Activated CD8-positive, alpha-beta memory T cell treated with anti-CD3 and anti-CD28 coated beads for 24 hours (primary cell): Measurements from ENCODE around the gene KIAA1614.
"Not testable (repeated sequence)": the region's sequence is repeated elsewhere in the genome, so short reads cannot be mapped to it uniquely, and the experiment has no call there.

Experiments used
- DNase-seq: peaks from one replicate; pipeline ENCODE4 v3.0.0-alpha.2; 2020

The KIAA1614 gene

GRCh38 chr1:180945551-180945950, 32.9 kb downstream of the KIAA1614 start:
- no peak for DNase-seq

DNA sequence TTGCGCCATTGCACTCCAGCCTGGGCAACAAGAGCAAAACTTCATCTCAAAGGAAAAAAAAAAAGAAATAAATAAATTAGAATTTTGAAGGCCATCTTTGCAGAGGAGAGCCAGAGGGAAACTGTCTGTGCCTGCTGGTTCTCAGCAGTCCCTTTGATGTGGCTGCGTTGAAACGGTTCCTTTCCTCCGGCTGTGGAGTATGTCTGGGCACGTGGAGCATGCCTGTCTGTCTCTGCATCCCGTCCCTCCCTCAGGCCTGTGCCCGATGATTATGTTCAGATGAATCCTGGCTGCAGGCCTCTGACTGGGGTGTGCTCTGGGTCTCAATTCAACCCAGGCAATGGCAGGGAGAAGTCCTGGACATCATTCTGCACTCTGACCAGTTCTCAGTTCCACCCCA, 33.4 kb downstream of the KIAA1614 start:
- DNase-seq = no peak

GRCh38 chr1:180946541-180947498, 34.1 kb downstream of the KIAA1614 start:
- DNase-seq = no peak

DNA sequence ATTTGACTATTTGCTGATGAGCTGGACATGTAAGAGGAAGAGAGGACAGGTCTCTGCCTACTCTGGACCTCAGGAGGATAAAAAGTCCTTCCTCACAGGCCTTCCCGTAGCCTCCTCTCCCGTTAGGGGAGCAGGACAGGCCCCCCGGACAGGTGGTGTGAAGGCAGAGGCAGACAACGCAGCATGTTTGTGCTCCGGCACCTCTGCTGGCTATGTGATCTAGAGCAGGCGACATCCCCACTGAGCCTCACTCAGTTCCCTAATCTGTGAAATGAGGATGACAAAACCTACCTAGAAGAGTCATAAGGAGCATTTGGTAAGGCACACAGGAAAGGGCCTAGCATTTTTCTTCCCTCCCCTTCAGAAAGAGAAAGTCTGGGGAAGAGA, 34.8 kb downstream of the KIAA1614 start:
- DNase-seq = no peak

DNA sequence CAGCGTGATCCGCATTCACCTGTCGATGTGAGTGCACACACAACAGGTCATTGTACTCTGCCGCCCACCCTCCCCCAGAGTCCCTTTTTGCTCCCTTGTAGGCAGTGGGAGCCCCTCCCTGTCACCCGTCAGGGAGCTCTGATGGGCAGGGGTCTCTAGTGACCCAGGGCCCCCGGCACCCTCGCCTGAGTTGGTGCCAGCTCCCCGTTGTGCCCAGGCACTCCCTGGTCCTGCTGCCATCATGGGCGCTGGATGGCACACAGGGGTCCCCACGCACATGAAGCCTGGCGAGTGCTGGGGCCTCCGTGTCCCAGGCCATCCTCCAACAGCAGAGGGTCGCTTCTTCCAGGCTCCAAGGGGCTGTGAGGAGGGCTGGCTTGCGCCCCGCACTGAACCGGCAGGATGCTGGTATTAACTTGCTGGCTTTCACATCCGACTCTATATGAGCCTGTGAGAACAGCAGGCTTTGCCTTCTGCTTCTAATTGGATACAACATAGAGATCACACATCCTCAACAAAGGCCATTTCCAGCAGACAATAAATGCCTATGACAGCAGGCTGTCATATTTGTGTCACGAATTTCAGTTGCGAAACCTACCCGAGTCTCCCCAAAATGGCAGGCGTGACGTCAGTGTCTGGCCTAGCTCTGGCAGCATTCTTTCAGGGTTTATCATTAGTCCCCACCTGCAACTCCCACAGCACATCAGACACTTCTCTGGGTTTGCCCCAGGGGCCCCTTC, 35.4 kb downstream of the KIAA1614 start:
- DNase-seq = no peak

DNA sequence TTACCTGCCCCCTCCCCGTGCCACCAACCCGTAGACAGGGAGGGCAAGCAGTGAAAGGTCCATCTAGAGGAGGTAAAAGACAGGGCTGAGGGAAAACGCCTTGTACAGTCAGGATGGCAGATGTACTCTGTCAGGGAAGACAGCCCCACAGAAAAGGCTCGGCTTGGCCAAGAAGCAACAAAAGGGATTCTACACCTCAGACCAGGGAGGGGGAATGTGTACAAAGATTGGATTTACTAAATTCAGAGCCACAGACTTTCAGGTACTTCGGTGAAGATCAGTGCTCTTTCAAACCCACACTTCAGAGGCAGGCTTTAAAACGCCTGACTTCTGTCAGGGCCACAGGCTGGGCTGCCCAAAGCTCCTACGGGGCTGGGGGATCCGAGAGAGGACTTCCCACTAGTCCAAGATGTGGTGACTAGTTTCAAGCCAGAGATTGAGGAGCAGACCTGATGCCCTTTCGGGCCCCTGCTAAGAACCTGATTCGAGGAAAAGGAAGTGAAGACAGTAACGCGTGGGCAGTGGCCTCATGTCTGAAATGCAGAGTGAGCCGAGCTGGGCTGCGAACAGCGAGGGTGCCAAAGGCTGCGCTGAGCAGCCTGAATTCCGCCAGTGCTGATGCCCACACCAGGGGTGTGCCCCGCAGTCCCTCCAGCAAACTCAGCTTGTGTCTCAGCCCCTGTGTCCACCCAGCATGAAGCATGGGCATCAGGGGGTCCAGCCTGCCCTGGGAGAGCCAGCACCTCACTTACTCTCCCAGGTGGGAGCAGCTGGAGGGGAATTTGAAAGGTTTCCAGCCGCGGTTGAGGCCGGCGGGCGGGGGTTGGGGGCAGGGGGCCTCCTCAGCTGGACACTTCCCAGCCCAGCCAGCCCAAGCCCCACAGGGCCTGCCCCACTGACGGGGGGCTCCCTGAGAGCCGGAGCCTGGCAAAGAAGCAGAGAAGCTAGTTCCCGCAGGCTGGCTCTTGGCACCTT, 36.2 kb downstream of the KIAA1614 start:
- DNase-seq = no peak

DNA sequence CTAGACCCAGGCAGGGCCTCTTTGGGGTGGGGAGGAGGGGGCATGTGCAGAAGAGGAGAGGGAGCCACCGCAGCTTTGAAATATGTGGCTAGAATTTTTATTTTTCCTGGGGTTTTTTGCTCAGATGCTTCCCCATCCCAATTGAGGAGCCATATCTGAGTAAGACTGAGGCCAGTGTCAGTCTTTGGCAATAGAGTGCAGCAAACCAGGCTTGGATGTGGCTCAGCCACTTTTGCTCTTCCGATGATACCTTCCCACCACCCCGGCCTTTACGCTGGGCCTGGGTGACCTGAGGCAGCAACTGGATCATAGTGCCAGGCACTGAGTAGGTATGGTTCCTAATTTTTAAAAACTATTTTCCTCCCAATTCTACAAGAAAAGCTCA, 36.9 kb downstream of the KIAA1614 start:
- no peak for DNase-seq

- no peak for DNase-seq
Observed at GRCh38 chr1:180950321-180950720, 37.6 kb downstream of the KIAA1614 start.

DNA sequence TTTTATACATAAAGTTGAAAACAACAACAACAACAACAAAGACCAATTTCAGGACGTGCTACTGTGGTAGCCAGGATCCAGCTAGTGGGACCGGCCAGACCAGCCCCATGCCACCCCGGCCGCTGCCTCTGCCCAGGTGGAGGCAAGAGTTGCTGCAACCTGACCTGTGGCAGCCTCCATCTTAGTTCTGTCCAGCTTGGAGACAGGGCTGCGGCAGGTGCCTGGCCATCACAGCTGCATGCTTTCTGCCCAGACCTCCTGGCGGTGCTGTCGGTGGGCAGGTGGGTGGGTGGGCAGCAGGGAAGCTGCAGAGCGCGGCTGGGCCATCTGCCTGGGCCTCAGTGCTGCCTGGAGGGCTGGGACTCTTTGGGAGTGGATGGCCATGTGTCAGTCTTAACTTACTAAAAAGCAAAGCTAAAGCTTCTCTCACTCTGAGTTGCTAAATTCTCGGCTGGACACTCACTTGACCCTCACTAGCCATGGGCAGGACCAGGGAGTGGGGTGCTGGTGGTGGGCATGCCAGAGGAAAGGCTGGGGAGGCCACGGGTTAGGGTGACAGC, 38.6 kb downstream of the KIAA1614 start:
- no peak for DNase-seq

- DNase-seq = no peak
Observed at GRCh38 chr1:180951836-180952656, 39.3 kb downstream of the KIAA1614 start.

DNA sequence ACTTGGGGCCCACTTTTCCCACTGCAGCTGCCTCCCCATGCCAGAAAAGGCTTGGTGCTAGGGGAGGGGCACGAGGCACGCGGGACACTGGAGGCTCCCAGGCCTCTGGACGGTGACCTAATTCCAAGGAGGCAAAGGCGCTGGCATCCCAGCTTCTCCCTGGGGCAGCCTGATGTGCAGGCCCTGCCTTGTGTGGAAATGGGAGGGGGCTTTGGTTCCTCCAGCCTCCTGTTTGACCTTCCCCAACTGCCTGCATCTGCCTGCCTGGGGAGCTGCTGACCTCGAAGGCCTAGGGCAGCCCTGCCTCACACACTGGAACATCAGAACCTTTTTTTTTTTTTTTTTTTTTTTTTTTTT, 39.9 kb downstream of the KIAA1614 start:
- DNase-seq = no peak

GRCh38 chr1:180953291-180954004, 40.8 kb downstream of the KIAA1614 start:
- DNase-seq = peak; percentile 69

GRCh38 chr1:180954005-180954800, 41.5 kb downstream of the KIAA1614 start:
- DNase-seq = peak; percentile 87

- no peak for DNase-seq
Observed at GRCh38 chr1:180954801-180955165, 42.1 kb downstream of the KIAA1614 start.

DNA sequence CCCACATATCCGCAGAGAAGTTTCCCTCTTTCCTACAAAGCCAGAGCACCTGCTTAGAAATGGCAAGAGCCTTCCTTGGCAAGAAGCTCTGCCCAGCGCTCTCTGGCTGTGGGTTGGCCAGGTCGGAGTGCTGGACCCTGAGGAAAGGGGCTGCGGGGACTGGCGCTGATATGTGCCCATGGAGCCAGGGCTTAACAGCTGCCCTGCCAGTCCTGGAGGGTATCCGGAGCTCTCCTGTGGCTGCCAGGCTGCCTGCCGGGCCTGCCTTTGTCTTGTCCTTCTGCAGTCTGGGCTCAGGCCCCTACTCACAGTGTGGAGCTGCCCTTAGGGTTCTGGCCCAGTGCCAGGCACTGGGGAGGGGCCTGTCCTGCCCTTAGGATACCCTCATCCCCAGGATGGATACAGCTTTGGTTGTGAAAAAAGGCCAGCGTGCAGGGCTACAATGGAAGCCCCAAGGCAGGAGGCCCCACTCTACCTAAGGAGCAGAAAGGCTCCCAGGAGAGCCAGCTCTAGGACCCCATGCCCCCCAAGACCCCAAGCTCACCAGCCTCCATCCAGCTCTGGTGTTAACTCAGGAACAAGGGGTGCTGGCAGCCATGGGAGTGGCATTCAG, 43.4 kb downstream of the KIAA1614 start:
- DNase-seq = no peak

DNA sequence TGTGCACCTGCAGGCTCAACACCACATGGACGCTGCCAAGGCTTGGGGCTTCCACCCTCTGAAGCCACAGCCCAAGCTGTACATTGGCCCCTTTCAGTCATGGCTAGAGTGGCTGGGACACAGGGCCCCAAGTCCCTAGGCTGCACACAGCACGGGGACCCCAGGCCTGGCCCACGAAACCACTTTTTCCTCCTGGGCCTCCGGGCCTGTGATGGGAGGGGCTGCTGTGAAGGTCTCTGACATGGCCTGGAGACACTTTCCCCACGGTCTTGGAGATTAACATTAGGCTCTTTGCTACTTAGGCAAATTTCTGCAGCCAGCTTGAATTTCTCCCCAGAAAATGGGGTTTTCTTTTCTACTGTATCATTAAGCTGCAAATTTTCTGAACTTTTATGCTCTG, 46.9 kb downstream of the KIAA1614 start:
- not testable (repeated sequence) for DNase-seq

DNA sequence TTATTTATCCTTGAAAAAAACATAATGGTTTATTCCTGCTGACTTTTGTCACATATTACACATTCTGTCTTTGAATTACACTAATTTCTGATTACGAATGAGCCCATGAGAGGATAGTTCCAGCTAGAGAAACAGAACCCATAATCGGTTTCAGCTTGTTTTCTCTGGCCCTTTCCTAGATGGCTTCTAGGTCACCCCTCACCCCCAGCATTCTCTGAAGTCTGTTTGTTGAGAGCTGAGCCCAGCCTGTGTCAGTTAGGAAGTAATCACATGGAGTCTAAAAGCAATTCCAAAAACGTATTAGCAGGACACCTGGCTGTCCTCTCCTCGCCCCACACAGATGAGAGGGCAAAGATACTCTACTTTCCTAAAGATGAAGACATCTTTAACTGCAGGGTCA, 48.9 kb downstream of the KIAA1614 start:
- DNase-seq = no peak

- no peak for DNase-seq
Observed at GRCh38 chr1:180962178-180962577, 49.5 kb downstream of the KIAA1614 start.

DNA sequence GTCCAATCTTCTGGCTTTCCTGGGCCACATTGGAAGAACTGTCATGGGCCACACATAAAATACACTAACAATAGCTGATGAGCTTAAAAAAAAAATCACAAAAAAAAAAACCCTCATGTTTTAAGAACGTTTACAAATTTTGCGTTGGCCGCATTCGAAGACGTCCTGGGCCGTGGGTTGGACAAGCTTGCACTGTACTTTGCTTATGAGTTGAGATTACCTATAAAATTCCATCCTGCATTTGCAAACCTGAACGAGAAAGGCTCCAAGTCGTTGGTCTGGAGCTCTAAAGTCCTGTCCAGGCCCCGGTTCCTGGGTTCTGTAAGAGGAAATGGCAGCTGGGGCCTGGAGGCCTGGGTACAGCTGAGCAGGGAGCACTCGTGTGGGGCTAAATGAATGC, 51.4 kb downstream of the KIAA1614 start:
- DNase-seq = no peak

DNA sequence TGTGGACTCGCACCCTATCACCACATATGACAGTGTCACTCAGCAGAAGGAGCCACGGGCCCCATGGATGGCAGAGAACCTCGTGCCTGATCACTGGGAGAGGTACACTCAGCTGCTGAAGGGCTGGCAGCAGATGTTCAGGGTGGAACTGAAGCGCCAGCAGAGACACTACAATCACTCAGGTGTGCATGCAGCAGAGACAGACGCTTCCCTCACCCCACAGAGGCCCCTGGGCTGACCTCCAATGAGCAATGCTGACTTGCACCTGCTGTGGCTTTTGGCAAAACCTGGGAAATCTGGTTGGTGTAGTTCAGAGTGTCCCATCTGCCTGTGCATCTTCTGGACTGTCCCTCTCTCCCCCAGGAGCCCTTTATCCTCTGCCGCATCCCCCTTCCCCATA, 51.9 kb downstream of the KIAA1614 start:
- DNase-seq = no peak
